H1 (cell line): ENCODE data around the gene TMEM271. TPM values are rescaled to one million over a fixed set of nuclear protein-coding genes. Genes with fewer than 3 reads are reported as not detected.

ENCODE experiments used
- CTCF ChIA-PET: fragments of 300-600 bp; sonication (Branson Sonifier 250); formaldehyde crosslinking; loops from one replicate; lab custom pipeline; 2021; ENCODE audit not compliant: partially characterized antibody; lab: Charles Lee
- POLR2A ChIA-PET: fragments of 300-600 bp; sonication (Branson Sonifier 250); formaldehyde crosslinking; loops from one replicate; lab custom pipeline; 2021; ENCODE audit warnings: inconsistent platforms; ENCODE audit not compliant: partially characterized antibody; lab: Charles Lee
- DNase-seq, 2 experiments: peaks; one replicate each; pipeline versions ENCODE4 v3.0.0 to v3.0.0-alpha.2; 2010 to 2022; ENCODE audit warnings: low spot score in 2 of 2, low read depth in 1 of 2, mixed read lengths in 1 of 2
- FAIRE-seq: peaks from 2 replicates; lab custom pipeline; 2011; peaks lifted over from hg19 to GRCh38; lab: Jason Lieb, UNC
- H2AFZ ChIP-seq: 2 replicates; pipeline ENCODE4 v1.8.1; 2012; ENCODE audit warnings: low read length, inconsistent platforms
- H2AK5ac ChIP-seq: 2 replicates; pipeline ENCODE4 v1.6.1; 2013; ENCODE audit warnings: low read depth, low read length
- H2BK120ac ChIP-seq: replicated peaks from 2 replicates; pipeline ENCODE3; 2013; ENCODE audit warnings: low read depth, low read length, inconsistent platforms
- H2BK12ac ChIP-seq: 2 replicates; pipeline ENCODE4 v1.6.1; 2013; ENCODE audit warnings: low read depth, low read length
- H2BK15ac ChIP-seq: 2 replicates; pipeline ENCODE4 v1.6.1; 2013; ENCODE audit warnings: low read length
- H2BK20ac ChIP-seq: 2 replicates; pipeline ENCODE4 v1.6.1; 2013; ENCODE audit warnings: low read length
- H2BK5ac ChIP-seq: 2 replicates; pipeline ENCODE4 v1.6.1; 2013; ENCODE audit warnings: low read depth, low read length
- H3K14ac ChIP-seq: 2 replicates; pipeline ENCODE4 v1.6.1; 2013; ENCODE audit warnings: inconsistent platforms; ENCODE audit not compliant: insufficient read length
- H3K18ac ChIP-seq: 2 replicates; pipeline ENCODE4 v1.6.1; 2013; ENCODE audit warnings: low read length; ENCODE audit errors: extremely low read depth
- H3K23ac ChIP-seq: 2 replicates; pipeline ENCODE4 v1.6.1; 2013; ENCODE audit warnings: inconsistent platforms; ENCODE audit not compliant: insufficient read length
- H3K23me2 ChIP-seq: 2 replicates; pipeline ENCODE4 v1.6.1; 2013; ENCODE audit warnings: low read depth, low read length
- H3K27ac ChIP-seq: 2 replicates; pipeline ENCODE4 v1.6.1; 2011; ENCODE audit warnings: low read depth, low read length, inconsistent platforms
- H3K27me3 ChIP-seq, 4 experiments: replicated peaks in 1 of 4; 1 replicate in 1 of 4; 2 replicates in 3 of 4; pipeline versions ENCODE4 v1.6.1 to v1.8.1; 2011 to 2013; ENCODE audit warnings: low read length in 3 of 4, mild to moderate bottlenecking in 3 of 4, inconsistent platforms in 2 of 4, mixed read lengths in 2 of 4, moderate library complexity in 1 of 4; ENCODE audit not compliant: control insufficient read depth in 3 of 4, insufficient read depth in 3 of 4; ENCODE audit errors: extremely low read depth in 1 of 4
- H3K36me3 ChIP-seq, 4 experiments: 2 replicates each; pipeline versions ENCODE4 v1.6.1 to v1.8.1; 2011 to 2013; ENCODE audit warnings: mild to moderate bottlenecking in 4 of 4, low read length in 3 of 4, moderate library complexity in 2 of 4, control low read depth in 1 of 4, inconsistent platforms in 1 of 4; ENCODE audit not compliant: insufficient read depth in 4 of 4, control insufficient read depth in 2 of 4
- H3K4ac ChIP-seq: replicated peaks from 2 replicates; pipeline ENCODE3; 2013; ENCODE audit warnings: low read length, low read depth, mixed read lengths, inconsistent platforms; ENCODE audit not compliant: insufficient read length
- H3K4me1 ChIP-seq, 4 experiments: replicated peaks in 1 of 4; 1 replicate in 1 of 4; 2 replicates in 3 of 4; pipeline versions ENCODE4 v1.6.1 to v1.8.1; 2011 to 2013; ENCODE audit warnings: low read length in 3 of 4, inconsistent platforms in 2 of 4, mixed read lengths in 1 of 4; ENCODE audit not compliant: insufficient read depth in 4 of 4, control insufficient read depth in 3 of 4
- H3K4me2 ChIP-seq, 2 experiments: 2 replicates each; pipeline versions ENCODE4 v1.6.1 to v1.8.1; 2011 to 2013; ENCODE audit warnings: low read depth in 2 of 2, low read length in 2 of 2, control low read depth in 1 of 2, inconsistent platforms in 1 of 2, mild to moderate bottlenecking in 1 of 2; ENCODE audit not compliant: insufficient read depth in 1 of 2
- H3K4me3 ChIP-seq, 4 experiments: fragments of 200-600, 300-600 bp in 1 of 4; sonication (generic), shearing (Covaris generic), sonication (Bioruptor Twin) in 1 of 4; 2 replicates each; pipeline versions ENCODE4 v1.5.1 to v1.8.1; 2011 to 2016; ENCODE audit warnings: low read length in 4 of 4, low read depth in 3 of 4, control low read depth in 2 of 4, inconsistent platforms in 2 of 4, mild to moderate bottlenecking in 2 of 4, mixed read lengths in 1 of 4, moderate library complexity in 1 of 4; ENCODE audit not compliant: insufficient read depth in 2 of 4; ENCODE audit errors: extremely low read depth in 1 of 4
- H3K56ac ChIP-seq: replicated peaks from 2 replicates; pipeline ENCODE3; 2013; ENCODE audit warnings: low read depth, mild to moderate bottlenecking, mixed read lengths, low read length, inconsistent platforms; ENCODE audit not compliant: insufficient read length
- H3K79me1 ChIP-seq: 2 replicates; pipeline ENCODE4 v1.6.1; 2013; ENCODE audit warnings: low read depth, low read length, control low read depth
- H3K79me2 ChIP-seq, 2 experiments: 2 replicates each; pipeline versions ENCODE4 v1.6.1 to v1.8.1; 2012 to 2013; ENCODE audit warnings: low read length in 2 of 2, mild to moderate bottlenecking in 2 of 2, inconsistent platforms in 1 of 2; ENCODE audit not compliant: insufficient read depth in 2 of 2, control insufficient read depth in 1 of 2
- H3K9ac ChIP-seq, 4 experiments: replicated peaks in 1 of 4; 1 replicate in 1 of 4; 2 replicates in 3 of 4; pipeline versions ENCODE4 v1.6.1 to v1.8.1; 2011 to 2013; ENCODE audit warnings: low read depth in 3 of 4, low read length in 3 of 4, control low read depth in 2 of 4, mild to moderate bottlenecking in 2 of 4, moderate library complexity in 2 of 4, inconsistent platforms in 1 of 4; ENCODE audit errors: extremely low read depth in 1 of 4
- H3K9me3 ChIP-seq, 2 experiments: 2 replicates each; pipeline versions ENCODE4 v1.6.1 to v1.8.1; 2012 to 2013; ENCODE audit warnings: mild to moderate bottlenecking in 2 of 2, moderate library complexity in 2 of 2, control low read depth in 1 of 2, inconsistent platforms in 1 of 2, low read depth in 1 of 2, low read length in 1 of 2, mixed read lengths in 1 of 2; ENCODE audit not compliant: insufficient read depth in 2 of 2
- H4K20me1 ChIP-seq, 2 experiments: replicated peaks in 1 of 2; 2 replicates each; pipeline versions ENCODE3 to v1.8.1; 2011 to 2013; ENCODE audit warnings: inconsistent platforms in 2 of 2, low read length in 2 of 2, mild to moderate bottlenecking in 1 of 2; ENCODE audit not compliant: insufficient read depth in 2 of 2, control insufficient read depth in 1 of 2
- H4K5ac ChIP-seq: 2 replicates; pipeline ENCODE4 v1.6.1; 2013; ENCODE audit warnings: low read length, low read depth, mixed read lengths, inconsistent platforms; ENCODE audit not compliant: insufficient read length
- H4K8ac ChIP-seq: 2 replicates; pipeline ENCODE4 v1.8.0; 2013; ENCODE audit warnings: mild to moderate bottlenecking, moderate library complexity, low read length, inconsistent platforms; ENCODE audit not compliant: insufficient read depth; ENCODE audit errors: extremely low read depth
- H4K91ac ChIP-seq: replicated peaks from 2 replicates; pipeline ENCODE3; 2013; ENCODE audit warnings: low read length, mixed read lengths, inconsistent platforms; ENCODE audit not compliant: insufficient read length
- CEBPB ChIP-seq: IDR thresholded peaks from 2 replicates; pipeline ENCODE4 v1.6.1; 2012; ENCODE audit warnings: low read depth, low read length
- CHD2 ChIP-seq: IDR thresholded peaks from 2 replicates; pipeline ENCODE4 v1.6.1; 2012; ENCODE audit warnings: low read length, improper control_type of control experiment
- FOSL1 ChIP-seq: IDR thresholded peaks from 2 replicates; pipeline ENCODE4 v1.6.1; 2011; ENCODE audit warnings: mild to moderate bottlenecking, low read depth, low read length, moderate library complexity; ENCODE audit not compliant: insufficient read depth
- GABPA ChIP-seq: IDR thresholded peaks from 2 replicates; pipeline ENCODE4 v1.6.1; 2011; ENCODE audit warnings: mild to moderate bottlenecking, low read length, moderate library complexity, borderline replicate concordance; ENCODE audit not compliant: insufficient read depth
- NANOG ChIP-seq: IDR thresholded peaks from 2 replicates; pipeline ENCODE4 v1.6.1; 2011; ENCODE audit warnings: low read length, low read depth, mild to moderate bottlenecking, inconsistent platforms; ENCODE audit not compliant: insufficient read depth, poor library complexity, severe bottlenecking
- NRF1 ChIP-seq: IDR thresholded peaks from 2 replicates; pipeline ENCODE4 v1.6.1; 2011; ENCODE audit warnings: mild to moderate bottlenecking, low read depth, low read length, improper control_type of control experiment
- RBBP5 ChIP-seq: IDR thresholded peaks from 2 replicates; pipeline ENCODE4 v1.7.1; 2012; ENCODE audit warnings: low read depth, mild to moderate bottlenecking, inconsistent platforms, low read length, moderate library complexity, borderline replicate concordance
- RNF2 ChIP-seq: fragments of 200-900, 300-1000 bp; sonication (generic); IDR thresholded peaks from 2 replicates; pipeline ENCODE4 v1.7.1; 2016; ENCODE audit warnings: borderline replicate concordance, low read depth, mild to moderate bottlenecking, antibody characterized with exemption, low read length; ENCODE audit not compliant: poor library complexity, severe bottlenecking; ENCODE audit errors: missing control alignments
- SRF ChIP-seq: IDR thresholded peaks from 2 replicates; pipeline ENCODE4 v1.6.1; 2011; ENCODE audit warnings: mild to moderate bottlenecking, low read depth, low read length, moderate library complexity
- ZNF274 ChIP-seq: IDR thresholded peaks from 2 replicates; pipeline ENCODE4 v1.7.0; 2012; ENCODE audit warnings: low read length, borderline replicate concordance; ENCODE audit errors: extremely low read depth
- WGBS, 2 experiments: shearing (Covaris generic) in 1 of 2; methylation state at CpG; one replicate each; pipeline versions ENCODE4 v1.1.6 to v1.1.7; 2013 to 2015; ENCODE audit warnings: low lambda C conversion rate in 2 of 2, mixed read lengths in 2 of 2, inconsistent platforms in 1 of 2, low coverage in 1 of 2, missing lambda C conversion rate in 1 of 2; ENCODE audit not compliant: insufficient replicate concordance in 2 of 2, insufficient coverage in 1 of 2, insufficient read length in 1 of 2; ENCODE audit errors: extremely low coverage in 1 of 2, missing lambda C conversion rate in 1 of 2; 5-methylcytosine and 5-hydroxymethylcytosine counted together
- polyA plus RNA-seq, 7 experiments: library from polyadenylated mRNA; depleted of rRNA in 3 of 7; stranded (reverse) in 5 of 7; unstranded in 2 of 7; fragments of >200 nt in 5 of 7; fragments of 200-250 nt in 2 of 7; gene quantifications; 1 replicate in 5 of 7; 2 replicates in 1 of 7; 4 replicates in 1 of 7; pipeline versions ENCODE4 v1.2.1 to v1.2.3, GENCODE V29; 2011 to 2013; ENCODE audit warnings: missing spikeins in 2 of 7, mixed read lengths in 2 of 7
- total RNA-seq: library from RNA; stranded (reverse); fragmentation: NEBNext Ultra II Directional; extraction: Animal tissue kit (Norgen Biotek cat#: 25700); gene quantifications from 2 replicates; pipeline ENCODE4 v1.2.1, GENCODE V29; 2021

TMEM271 gene
- total and polyA plus RNA-seq, 2 of the 8 experiments (the other 6 are each of a cell fraction or from before 2014, with no cell fraction given) = 0.08 to 0.35 TPM

- no peak overlapping the region for H3K23ac ChIP-seq
These were observed 42.0 kb downstream of the TMEM271 start for GRCh38 chr4:534101-534575.

More at GRCh38 chr4:534101-534575, 42.0 kb downstream of the TMEM271 start:
- no peak overlapping the region for H2AK5ac ChIP-seq
- no peak overlapping the region for H2BK20ac ChIP-seq
- POLR2A ChIA-PET = interaction anchor here (0.6 to 1.3 kb wide), 2 partner anchors 12 to 136 kb away, joined by 3 read pairs; no protein-coding TSS in a partner anchor
- no peaks in the 10 kb centered on the region for H3K23me2 ChIP-seq
- no peak overlapping the region for H2BK15ac ChIP-seq
- H4K8ac ChIP-seq = no peak overlapping the region
- H3K56ac ChIP-seq = no peak overlapping the region
- peaks cover 5 to 17% of the 10 kb centered on the region in 2 experiments for H4K20me1 ChIP-seq
- peaks cover 5 to 32% (median 16%) of the 10 kb centered on the region in 4 experiments; a peak in 5 of 8 replicates for H3K36me3 ChIP-seq
- DNase-seq (no peak), FAIRE-seq (no peak)
- no peak overlapping the region for H2BK120ac ChIP-seq
- CTCF ChIA-PET = interaction anchor here (0.6 to 1.6 kb wide), 3 partner anchors 11 to 204 kb away, joined by 3 read pairs; no protein-coding TSS in a partner anchor
- H2BK12ac ChIP-seq = no peak overlapping the region
- no peak overlapping the region for H3K14ac ChIP-seq
- no peaks in the 10 kb centered on the region; the same call in 1 of the 2 replicates for H3K79me1 ChIP-seq
- no peak overlapping the region for H3K27ac ChIP-seq
- 95% methylated on average over 16 of the region's 21 CpGs; no CpG with 5 or more reads in 1 of the 2 experiments for WGBS, 2 experiments
- no peak overlapping the region for H3K4me3 ChIP-seq
- H2AFZ ChIP-seq = no peak overlapping the region
- no peak overlapping the region for H3K4me2 ChIP-seq
- no peaks in the 10 kb centered on the region for H3K79me2 ChIP-seq
- H4K91ac ChIP-seq = no peak overlapping the region
- TF ChIP-seq NRF1 (no peak), RBBP5 (no peak), CHD2 (no peak), ZNF274 (no peak), SRF (no peak), RNF2 (no peak), GABPA (no peak), NANOG (no peak), FOSL1 (no peak), CEBPB (no peak)
- no peaks in the 10 kb centered on the region for H3K9me3 ChIP-seq
- H3K18ac ChIP-seq = no peak overlapping the region
- H3K4ac ChIP-seq = no peak overlapping the region
- H3K4me1 ChIP-seq = no peaks in the 10 kb centered on the region
- no peak overlapping the region for H2BK5ac ChIP-seq
- H4K5ac ChIP-seq = no peak overlapping the region
- H3K9ac ChIP-seq = no peak overlapping the region
- no peaks in the 10 kb centered on the region for H3K27me3 ChIP-seq
